ENCODE measurements around the gene BTBD2. TPM values are rescaled to one million over a fixed set of nuclear protein-coding genes. Genes with fewer than 3 reads are reported as not detected.
A peak's percentile ranks its signal among the peaks of the same experiment; 100 is the strongest.

BTBD2 gene
- total RNA-seq, 1 experiment from 2014 or later, result 110 TPM

DNA sequence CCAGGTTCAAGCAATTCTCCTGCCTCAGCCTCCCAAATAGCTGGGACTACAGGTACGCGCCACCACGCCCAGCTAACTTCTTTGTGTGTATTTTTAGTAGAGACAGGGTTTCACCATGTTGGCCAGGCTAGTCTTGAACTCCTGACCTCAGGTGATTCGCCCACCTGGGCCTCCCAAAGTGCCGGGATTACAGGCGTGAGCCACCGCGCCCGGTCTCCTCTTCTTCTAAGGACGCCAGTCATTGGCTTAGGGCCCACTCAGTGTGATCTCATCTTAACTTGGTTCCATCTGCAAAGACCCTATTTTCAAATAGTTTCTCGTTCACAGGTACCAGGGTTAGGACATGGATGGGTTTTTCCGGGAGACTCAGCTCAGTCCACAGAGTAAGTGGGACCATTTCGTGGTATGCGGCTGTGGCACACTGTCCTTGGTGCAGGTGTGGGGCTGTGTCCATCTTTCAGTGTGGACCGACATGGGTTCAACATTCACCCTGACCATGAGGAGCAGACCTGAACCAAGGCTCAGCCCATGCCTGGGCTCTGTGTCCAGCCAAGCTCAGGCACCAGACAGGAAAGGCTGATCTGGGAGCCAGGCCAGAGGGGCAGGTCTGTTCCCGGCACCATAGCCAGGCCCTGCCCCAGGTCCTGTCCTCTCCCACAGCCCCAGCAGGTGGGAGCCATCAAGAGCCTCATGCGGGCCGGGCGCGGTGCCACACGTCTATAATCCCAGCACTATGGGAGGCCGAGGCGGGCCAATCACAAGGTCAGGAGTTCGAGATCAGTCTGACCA is 38.3 kb upstream of the BTBD2 start:
- H3K36me3 Mint-ChIP-seq (ENCODE audit: insufficient read depth in 1 of 3, low read depth in 3 of 3), result no peaks in the 10 kb centered on the region
- Histone ChIP-seq H3K79me2 (ENCODE audit: insufficient read depth, low read length) (peaks cover 11% of the 10 kb centered on the region; the same call in 1 of the 2 replicates), H2BK20ac (ENCODE audit: low read depth, low read length, poor library complexity, severe bottlenecking) (no peak overlapping the region), H4K5ac (ENCODE audit: insufficient read length, low read depth, low read length) (no peak overlapping the region), H3K27me3 (ENCODE audit: insufficient read depth, low read length) (no peaks in the 10 kb centered on the region), H2AFZ (ENCODE audit: low read length) (no peak overlapping the region), H2AK5ac (ENCODE audit: insufficient read length, low read length) (no peak overlapping the region), H2BK12ac (ENCODE audit: insufficient read length, low read depth, low read length) (no peak overlapping the region), H3K56ac (ENCODE audit: insufficient read length, low read depth, low read length) (no peak overlapping the region), H4K20me1 (ENCODE audit: control insufficient read depth, insufficient read depth, insufficient read length) (no peaks in the 10 kb centered on the region), H3K27ac (ENCODE audit: insufficient read length, low read depth, low read length) (no peak overlapping the region), H3K9me3 (ENCODE audit: control insufficient read depth, low read depth, low read length) (no peaks in the 10 kb centered on the region), H3K4ac (ENCODE audit: low read depth, low read length) (no peak overlapping the region), H3K79me1 (ENCODE audit: insufficient read depth, low read depth, low read length, poor library complexity, severe bottlenecking) (peaks cover 3% of the 10 kb centered on the region), H3K23ac (ENCODE audit: insufficient read length, low read depth, low read length) (no peak overlapping the region), H3K14ac (ENCODE audit: insufficient read depth, low read length) (no peak overlapping the region), H4K8ac (replicated peaks; ENCODE audit: insufficient read length, low read depth, low read length) (no peak overlapping the region), H2BK5ac (ENCODE audit: insufficient read length, low read length) (no peak overlapping the region), H2BK15ac (ENCODE audit: low read depth, low read length) (peak overlapping the region; percentile 2; the same call in 1 of the 2 replicates), H2BK120ac (ENCODE audit: low read depth, low read length, poor library complexity, severe bottlenecking) (no peak overlapping the region), H3K23me2 (ENCODE audit: insufficient read length, low read depth, low read length, poor library complexity, severe bottlenecking) (peaks cover 9% of the 10 kb centered on the region), H3K18ac (ENCODE audit: insufficient read length, low read depth, low read length) (no peak overlapping the region), H3K9ac (ENCODE audit: extremely low read depth, insufficient read length, low read length) (no peak overlapping the region), H3K4me1 (ENCODE audit: insufficient read depth, low read length) (no peaks in the 10 kb centered on the region), H3K4me2 (ENCODE audit: insufficient read depth, insufficient read length, low read length) (no peak overlapping the region), H3T11ph (ENCODE audit: low read length) (no peak overlapping the region), H4K91ac (ENCODE audit: insufficient read length, low read depth, low read length) (no peak overlapping the region)
- no peaks in the 10 kb centered on the region for H3K9me3 Mint-ChIP-seq
- peak; percentile 31 for DNase-seq
- no peaks in the 10 kb centered on the region for H3K27me3 Mint-ChIP-seq (ENCODE audit: low read depth)
- TF ChIP-seq, protein P1, sequence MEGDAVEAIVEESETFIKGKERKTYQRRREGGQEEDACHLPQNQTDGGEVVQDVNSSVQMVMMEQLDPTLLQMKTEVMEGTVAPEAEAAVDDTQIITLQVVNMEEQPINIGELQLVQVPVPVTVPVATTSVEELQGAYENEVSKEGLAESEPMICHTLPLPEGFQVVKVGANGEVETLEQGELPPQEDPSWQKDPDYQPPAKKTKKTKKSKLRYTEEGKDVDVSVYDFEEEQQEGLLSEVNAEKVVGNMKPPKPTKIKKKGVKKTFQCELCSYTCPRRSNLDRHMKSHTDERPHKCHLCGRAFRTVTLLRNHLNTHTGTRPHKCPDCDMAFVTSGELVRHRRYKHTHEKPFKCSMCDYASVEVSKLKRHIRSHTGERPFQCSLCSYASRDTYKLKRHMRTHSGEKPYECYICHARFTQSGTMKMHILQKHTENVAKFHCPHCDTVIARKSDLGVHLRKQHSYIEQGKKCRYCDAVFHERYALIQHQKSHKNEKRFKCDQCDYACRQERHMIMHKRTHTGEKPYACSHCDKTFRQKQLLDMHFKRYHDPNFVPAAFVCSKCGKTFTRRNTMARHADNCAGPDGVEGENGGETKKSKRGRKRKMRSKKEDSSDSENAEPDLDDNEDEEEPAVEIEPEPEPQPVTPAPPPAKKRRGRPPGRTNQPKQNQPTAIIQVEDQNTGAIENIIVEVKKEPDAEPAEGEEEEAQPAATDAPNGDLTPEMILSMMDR (conservative IDR thresholded peaks at IDR 0.05), result no peak
- WGBS (ENCODE audit: extremely low coverage, insufficient read length, low lambda C conversion rate), result no CpG with 5 or more reads among the region's 24 CpGs
- no peak overlapping the region for H3K27ac Mint-ChIP-seq
- H3K4me3 Mint-ChIP-seq, result no peak overlapping the region; a peak in 1 of 5 replicates
- peaks cover 9 to 25% of the 10 kb centered on the region in 2 experiments; a peak in 3 of 4 replicates for H3K4me1 Mint-ChIP-seq
